ENCODE results near the gene NSG1.
"Not testable (repeated sequence)": the region's sequence is repeated elsewhere in the genome, so short reads cannot be mapped to it uniquely, and the experiment has no call there.

Gene NSG1

GRCh38 chr4:4437798-4438470 lies 51.0 kb downstream of the NSG1 start:
- no peak for DNase-seq

GRCh38 chr4:4438891-4439290 lies 52.0 kb downstream of the NSG1 start:
- DNase-seq = no peak

- no peak for DNase-seq
Measured at GRCh38 chr4:4439782-4440181, 52.9 kb downstream of the NSG1 start.

GRCh38 chr4:4440333-4441061 lies 53.6 kb downstream of the NSG1 start:
- DNase-seq = no peak

- DNase-seq = peak; percentile 61
Measured at GRCh38 chr4:4443821-4444220, 56.9 kb downstream of the NSG1 start.

- peak; percentile 62 for DNase-seq
Measured at GRCh38 chr4:4446434-4446833, 59.5 kb downstream of the NSG1 start.

- no peak for DNase-seq
Measured at GRCh38 chr4:4455210-4455865, 68.4 kb downstream of the NSG1 start.

- peak; percentile 50 for DNase-seq
Measured at GRCh38 chr4:4456351-4456750, 69.4 kb downstream of the NSG1 start.

- DNase-seq = no peak
Measured at GRCh38 chr4:4456816-4457578, 70.1 kb downstream of the NSG1 start.

GRCh38 chr4:4457803-4458553 lies 71.1 kb downstream of the NSG1 start:
- DNase-seq = peak; percentile 86

GRCh38 chr4:4459181-4459580 lies 72.3 kb downstream of the NSG1 start:
- DNase-seq = no peak

GRCh38 chr4:4460759-4461158 lies 73.9 kb downstream of the NSG1 start:
- no peak for DNase-seq

GRCh38 chr4:4461178-4461577 lies 74.3 kb downstream of the NSG1 start:
- no peak for DNase-seq

GRCh38 chr4:4461850-4462249 lies 74.9 kb downstream of the NSG1 start:
- DNase-seq = no peak

- peak; percentile 35 for DNase-seq
Measured at GRCh38 chr4:4462970-4463369, 76.1 kb downstream of the NSG1 start.

GRCh38 chr4:4465238-4465637 lies 78.3 kb downstream of the NSG1 start:
- DNase-seq = not testable (repeated sequence)

Data from fibroblast of skin of back (primary cell).